HG03558 (cell line): Measurements from ENCODE around the gene OR1E2.
"Not testable (repeated sequence)": the region's sequence is repeated elsewhere in the genome, so short reads cannot be mapped to it uniquely, and the experiment has no call there.

Experiments
- ATAC-seq: cut with Tn5 transposase; IDR thresholded peaks from one replicate; pipeline ENCODE4 v1.9.1; 2021; ENCODE audit warnings: moderate number of reproducible peaks; ENCODE audit not compliant: unreplicated experiment; ENCODE audit errors: extremely low read depth

Gene OR1E2

DNA sequence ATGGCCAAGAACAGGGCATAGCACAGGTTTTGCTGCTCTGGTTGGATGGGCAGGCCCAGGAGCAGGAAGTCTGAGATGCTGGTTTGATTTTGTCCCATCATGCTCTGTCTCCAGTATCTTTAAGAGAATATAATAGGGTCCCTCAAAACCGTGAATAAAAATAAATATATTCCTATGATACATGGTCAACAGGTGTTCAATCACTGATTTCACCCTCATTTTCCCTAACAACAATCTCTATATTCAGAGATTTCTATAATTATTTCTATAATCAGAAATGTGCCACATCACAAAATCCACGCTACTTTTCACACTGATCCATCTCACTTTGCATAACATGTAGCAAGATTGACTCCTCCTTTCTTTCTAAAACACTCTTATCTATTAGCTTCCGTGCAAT lies at the start of gene OR1E2:
TSS of gene OR1E2 (minus strand) at position 101 of the 400 bp plus-strand sequence. CDS start at position 101, 0 bp downstream.
- no peak for ATAC-seq

DNA sequence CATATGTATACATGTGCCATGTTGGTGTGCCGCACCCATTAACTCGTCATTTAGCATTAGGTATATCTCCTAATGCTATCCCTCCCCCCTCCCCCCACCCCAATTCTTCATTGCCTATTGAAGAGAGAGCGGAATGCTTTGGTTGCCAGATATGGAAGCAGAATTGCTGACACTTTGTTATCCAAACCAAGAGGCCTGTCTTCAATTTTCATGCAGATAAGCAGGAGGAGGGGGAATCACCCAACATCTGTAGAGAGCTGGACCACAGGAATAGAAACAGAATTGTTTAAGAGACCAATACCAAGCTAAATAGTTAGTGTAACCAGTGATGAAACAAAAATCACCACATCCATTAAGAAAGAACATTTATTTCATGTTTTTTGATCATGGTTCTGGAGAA lies 49.2 kb upstream of the OR1E2 start:
- no peak for ATAC-seq

DNA sequence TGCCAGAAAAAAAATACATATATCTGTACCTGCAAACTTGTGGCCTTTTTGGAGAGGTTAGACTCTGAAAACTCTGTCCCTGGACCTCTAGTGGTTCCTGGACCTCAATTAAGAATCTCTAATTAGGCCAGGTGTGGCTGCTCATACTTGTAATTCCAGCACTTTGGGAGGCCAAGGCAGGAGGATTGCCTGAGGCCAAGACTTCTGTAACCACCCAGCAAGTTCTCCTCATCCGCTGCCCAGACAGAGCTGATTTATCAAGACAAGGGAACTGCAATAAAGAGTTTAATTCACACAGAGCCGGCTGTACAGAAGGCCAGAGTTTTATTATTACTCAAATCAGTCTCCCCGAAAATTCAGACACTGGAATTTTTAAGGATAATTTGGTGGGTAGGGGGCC lies 46.3 kb upstream of the OR1E2 start:
- no peak for ATAC-seq

GRCh38 chr17:3475812-3476610 lies 42.4 kb upstream of the OR1E2 start, which contains the start of gene ASPA:
TSS of gene ASPA (plus strand) at chr17:3475997. CDS start at chr17:3476160, 163 bp downstream.
- ATAC-seq, result no peak

- ATAC-seq, result no peak
Measured at GRCh38 chr17:3475251-3475685, 41.6 kb upstream of the OR1E2 start.

DNA sequence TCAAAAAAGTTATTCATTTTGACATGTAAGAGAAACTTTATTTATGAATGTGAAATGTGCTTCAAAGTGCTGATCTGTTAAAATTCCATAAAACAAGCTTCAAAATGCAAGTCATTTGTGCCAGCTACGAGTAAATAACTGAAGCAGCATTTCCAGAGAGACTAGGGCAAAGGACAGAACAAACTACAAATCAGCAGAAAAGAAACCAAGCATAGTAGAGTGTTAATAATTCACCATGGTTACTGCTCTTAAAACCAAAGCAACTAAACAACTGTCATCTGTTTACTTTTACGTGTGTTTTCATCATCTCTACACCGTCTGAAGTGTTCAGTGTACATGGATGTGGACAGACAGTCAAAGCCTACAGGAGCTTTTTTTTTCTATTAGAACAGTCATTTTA lies 40.6 kb upstream of the OR1E2 start:
- no peak for ATAC-seq

DNA sequence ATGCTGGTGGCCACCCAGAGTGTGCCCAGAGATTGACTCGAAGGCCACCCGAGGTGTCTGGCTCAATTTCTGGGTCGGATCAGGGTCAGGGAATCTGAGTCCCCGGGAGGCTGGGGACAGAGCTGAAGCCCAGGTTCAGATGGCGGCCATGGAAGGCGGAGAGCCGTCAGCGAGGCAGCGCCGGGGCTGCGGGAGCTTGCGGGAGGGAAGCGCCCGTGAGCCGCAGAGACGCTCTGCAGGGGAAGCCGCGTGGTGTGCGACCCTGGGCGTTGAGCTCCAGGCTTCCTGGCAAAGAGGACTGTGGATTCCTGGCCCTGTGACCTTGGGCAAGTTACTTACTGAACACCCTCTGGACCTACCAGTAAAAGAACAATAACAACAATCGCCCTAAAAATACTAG lies 38.5 kb upstream of the OR1E2 start:
- no peak for ATAC-seq

DNA sequence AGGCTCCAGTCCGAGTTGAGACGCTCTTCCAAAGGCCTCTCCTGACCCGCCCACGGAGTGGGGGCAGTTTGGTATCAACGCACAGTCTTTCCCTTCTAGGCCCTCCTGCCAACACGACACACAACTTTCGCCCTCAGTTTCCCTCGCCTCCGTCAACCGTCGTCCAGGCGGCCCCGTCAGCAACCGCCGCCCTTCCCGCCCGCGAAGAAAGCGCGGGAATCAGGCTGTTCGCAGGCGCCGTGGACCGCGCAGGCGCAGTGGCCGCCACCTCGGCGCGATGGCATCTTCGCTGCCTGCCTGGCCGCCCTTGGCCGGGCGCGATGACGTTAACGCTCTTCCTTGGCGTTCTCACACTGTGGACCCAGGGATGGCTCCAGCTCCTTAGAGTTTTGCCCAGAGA lies 38.0 kb upstream of the OR1E2 start, which contains the start of gene SPATA22:
TSS of gene SPATA22 (minus strand) at position 221 of the 400 bp plus-strand sequence. CDS start 2,494 bp downstream, outside the sequence.
- ATAC-seq, result no peak

GRCh38 chr17:3469529-3469928 lies 35.9 kb upstream of the OR1E2 start:
- ATAC-seq, result no peak

DNA sequence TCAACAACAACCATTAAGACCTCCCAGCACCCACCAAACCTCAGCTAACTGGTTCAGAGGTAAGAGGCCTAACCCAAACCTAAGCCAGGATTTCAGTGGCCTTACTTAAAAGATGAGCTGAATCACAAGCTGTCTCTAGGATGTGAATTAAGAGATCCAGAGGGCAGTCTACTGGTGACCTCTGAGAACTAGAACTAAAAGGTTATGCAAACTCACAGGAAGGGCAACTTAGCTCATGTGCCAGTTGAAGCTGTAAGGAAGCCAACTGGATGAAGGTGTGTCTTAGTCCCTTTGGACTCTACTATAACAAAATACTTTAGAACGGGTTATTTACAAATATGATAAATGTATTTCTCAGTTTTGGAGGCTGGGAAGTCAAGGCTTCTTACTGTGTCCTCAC lies 32.7 kb upstream of the OR1E2 start:
- not testable (repeated sequence) for ATAC-seq

DNA sequence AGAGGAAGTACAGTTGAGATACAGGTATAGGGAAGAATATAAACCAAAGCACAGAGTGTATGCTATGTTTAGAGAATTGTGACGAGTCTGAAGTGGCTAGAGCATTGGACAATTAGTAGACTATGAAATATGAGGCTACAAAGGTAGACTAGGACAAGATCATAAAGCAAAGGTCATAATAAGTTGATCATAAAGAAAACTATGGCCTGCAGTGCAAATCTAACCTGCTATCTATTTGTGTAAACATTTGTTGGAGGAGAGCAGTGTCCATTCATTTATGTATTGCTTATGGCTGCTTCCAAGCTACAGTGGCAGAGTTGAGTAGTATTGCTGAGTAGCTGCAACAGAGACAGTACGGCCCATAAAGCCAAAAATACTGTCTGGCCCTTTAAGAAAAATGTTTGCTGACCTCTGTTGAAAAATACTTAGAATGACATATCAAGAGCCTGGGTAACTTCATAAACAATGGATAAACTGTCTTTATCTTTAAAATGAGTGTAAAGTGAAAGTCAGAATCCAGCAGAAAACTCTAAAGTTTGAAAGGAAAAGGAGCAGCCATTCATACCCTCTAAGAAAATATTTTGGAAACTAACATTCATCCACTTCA lies 14.5 kb upstream of the OR1E2 start:
- ATAC-seq, result no peak

DNA sequence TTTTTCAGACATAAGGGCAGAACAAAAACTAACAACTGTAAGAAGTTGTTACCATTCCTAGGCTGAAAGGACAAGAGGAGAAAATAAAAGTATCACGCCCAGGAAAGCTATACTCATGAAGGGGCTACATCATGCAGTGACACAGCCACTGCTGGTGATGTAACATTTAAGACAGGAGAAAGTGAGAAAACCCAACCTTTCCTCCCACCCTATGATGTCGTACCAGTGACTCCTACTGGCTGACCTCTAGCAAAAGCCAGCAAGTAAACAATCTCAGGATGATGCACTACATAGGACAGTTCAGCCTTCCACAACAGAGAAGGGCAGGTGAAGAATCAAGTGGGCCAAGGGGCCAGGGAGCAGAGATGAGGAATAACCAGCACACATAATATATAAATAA lies 14.0 kb upstream of the OR1E2 start:
- ATAC-seq, result no peak

- ATAC-seq, result no peak
Measured at GRCh38 chr17:3440451-3440850, 6.8 kb upstream of the OR1E2 start.

DNA sequence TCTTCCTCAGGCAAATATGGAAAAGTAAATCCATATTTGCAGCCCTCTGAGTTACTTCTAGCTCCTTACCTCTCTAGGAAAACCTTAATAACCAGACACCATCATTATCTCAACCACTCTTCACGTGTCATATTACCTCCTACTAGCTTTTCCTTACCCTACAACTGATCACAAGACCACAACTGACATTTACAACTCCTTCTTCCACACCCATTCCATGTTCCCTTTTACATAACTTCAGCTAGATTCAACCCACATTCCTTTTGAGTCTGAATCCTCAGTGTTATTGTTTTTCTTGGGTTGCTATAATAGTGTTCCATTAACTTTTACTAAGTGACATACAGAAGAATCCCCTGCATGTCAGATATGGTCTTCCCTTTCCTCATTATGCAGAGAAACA lies 4.7 kb upstream of the OR1E2 start:
- no peak for ATAC-seq

DNA sequence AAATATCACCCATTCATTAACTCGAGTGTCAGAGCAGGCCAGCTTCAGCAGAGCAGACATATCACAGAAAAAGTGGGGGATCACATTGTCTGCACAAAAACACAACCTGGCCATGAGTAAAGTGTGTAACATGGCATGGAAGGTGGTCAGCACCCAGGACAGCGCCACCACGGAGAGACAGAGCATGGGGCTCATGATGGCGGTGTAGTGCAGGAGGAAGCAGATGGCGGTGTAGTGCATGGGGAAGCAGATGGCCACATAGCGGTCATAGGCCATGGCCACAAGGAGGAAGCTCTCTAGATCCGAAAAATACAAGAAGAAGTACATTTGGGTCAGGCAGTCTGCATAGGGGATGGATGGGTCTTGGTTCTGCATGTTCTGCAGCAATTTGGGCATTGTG lies 426 bp downstream of the OR1E2 start:
- ATAC-seq, result not testable (repeated sequence)

DNA sequence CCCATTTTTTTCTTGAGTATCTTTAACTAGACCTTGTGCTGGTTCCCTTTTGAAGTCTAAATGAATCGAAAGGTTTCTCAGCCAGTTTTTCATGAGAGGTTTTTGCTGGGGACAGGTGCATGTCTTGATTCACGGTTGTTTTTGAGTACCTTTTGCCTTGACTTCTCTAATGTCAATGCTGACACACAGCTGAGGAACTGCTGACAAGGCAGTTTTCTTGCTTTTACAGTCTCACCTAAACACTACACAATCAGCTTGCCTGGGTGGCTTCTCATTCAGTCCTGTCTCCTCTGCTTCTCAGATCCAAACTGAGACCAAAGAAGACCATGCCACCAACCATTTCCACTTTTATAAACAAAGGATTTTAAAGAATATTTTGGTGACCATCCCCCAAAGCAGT lies 15.4 kb downstream of the OR1E2 start:
- ATAC-seq, result no peak

- ATAC-seq, result no peak
Measured at GRCh38 chr17:3415610-3416009, 18.0 kb downstream of the OR1E2 start.

DNA sequence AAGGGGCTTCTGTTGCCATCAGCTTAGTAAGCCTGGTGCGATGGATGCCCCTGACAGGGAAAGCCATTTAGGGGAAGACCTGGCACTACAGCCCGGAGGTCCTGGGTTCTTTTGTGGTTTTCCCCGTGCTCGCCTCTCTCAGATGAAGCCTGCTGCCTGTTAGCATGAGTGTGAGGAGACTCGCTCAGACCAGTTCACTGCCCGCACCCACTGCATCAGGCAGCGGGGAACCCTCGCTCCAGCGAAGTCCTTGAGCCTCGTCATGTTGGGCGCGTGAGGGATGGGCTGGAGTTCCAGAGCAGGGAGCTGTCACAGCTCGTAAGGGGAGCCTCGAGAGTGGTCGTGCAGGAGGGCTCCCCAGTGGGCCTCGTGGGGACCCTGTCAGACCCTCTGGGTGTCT lies 21.4 kb downstream of the OR1E2 start:
- not testable (repeated sequence) for ATAC-seq

GRCh38 chr17:3411070-3411469 lies 22.6 kb downstream of the OR1E2 start, which contains the start of gene OR3A3:
TSS of gene OR3A3 (plus strand) at chr17:3411370.
- no peak for ATAC-seq

GRCh38 chr17:3403856-3404255 lies 29.8 kb downstream of the OR1E2 start:
- ATAC-seq, result not testable (repeated sequence)

DNA sequence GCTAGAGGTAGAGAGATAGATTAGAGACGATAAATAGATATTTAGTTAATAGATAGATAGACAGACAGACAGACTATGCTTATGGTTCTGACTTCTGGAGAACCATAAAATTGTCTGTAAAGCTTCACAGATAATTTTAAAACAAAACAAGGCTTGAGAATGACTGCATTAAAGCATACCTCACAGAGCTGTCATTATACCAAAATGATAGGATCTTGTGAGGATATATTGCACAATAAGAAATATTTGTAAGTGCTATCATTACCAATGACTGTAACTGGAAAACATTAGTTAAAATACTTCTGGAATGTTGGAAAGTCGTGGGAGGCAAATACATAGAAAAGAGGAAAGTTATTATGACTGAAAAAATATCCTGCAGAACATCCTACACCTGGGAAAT lies 31.9 kb downstream of the OR1E2 start:
- no peak for ATAC-seq
